GM21360 (cell line): ENCODE measurements around the gene PIEZO2.

Experiments
- ATAC-seq: cut with Tn5 transposase; IDR thresholded peaks from one replicate; pipeline ENCODE4 v1.9.1; 2021; ENCODE audit warnings: mild to moderate bottlenecking, moderate library complexity; ENCODE audit not compliant: unreplicated experiment

The PIEZO2 gene

DNA sequence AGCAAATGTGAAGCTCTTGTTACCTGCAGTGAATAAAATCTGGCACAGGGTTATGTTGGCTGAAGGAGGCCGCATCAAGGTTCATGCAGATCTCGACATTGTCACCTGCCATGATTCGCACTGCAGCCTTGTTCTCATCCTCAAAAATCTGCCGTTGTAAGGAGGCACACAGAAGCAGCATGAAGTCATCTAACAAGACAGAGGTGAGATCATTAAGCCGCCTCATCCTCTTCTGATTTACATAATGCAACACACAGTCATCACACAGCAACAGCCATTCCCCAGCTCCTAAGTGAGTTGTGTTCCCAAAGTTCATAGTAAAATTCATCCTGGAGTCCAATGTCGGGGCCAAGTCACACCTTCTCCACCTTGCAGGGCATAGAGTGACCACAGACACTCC, 391.4 kb downstream of the PIEZO2 start:
- no peak for ATAC-seq

DNA sequence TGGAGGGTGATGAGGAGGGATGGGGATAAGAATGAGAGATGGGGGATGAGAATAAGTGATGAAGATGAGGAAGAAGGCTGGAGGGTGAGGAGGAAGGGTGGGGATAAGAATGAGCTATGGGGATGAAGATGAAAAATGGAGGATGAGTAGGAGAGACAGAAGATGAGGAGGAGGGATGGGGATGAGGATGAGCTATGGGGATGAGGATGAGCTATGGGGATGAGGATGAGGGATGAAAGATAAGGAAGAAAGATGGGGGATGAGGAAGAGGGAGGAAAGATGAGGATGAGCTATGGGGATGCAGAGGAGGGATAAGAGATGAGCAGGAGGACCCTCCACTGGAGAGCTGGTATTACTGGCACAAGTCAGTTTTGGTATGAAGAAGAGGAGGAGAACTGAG, 392.0 kb downstream of the PIEZO2 start:
- no peak for ATAC-seq

DNA sequence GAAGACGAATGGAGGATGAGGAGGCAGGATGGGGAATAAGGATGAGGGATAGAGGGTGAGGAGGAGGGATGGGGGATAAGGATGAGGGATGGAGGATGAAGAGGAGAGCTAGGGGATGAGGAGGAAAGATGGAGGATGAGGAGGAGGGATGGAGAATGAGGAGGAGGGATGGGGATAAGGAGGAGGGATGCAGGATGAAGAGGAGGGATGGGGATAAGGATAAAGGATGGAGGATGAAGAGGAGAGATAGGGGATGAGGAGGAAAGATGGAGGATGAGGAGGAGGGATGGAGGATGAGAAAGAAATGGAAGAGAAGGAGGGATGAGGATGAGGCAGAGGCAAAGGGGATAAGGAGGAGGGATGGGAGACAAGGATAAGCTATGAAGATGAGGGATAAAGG, 393.5 kb downstream of the PIEZO2 start:
- no peak for ATAC-seq

DNA sequence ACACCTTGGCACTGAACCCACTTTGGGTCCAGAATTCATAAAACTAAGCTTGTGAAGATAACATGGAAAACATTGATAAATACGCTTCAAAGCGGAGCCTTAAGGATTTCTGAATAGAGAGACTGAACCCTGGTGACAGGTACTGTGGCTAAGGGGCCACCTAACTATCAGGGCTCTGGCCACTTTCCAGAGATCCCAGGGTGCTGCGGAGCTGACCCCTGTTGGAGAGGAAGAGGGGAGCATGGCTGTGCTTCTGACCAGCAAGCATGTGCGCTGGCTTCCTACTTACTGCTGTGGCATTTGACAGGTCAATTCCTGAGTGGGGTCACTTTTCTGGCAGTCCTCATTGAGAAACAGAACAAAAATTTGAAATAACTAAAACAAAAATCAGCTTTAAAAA, 395.2 kb downstream of the PIEZO2 start:
- no peak for ATAC-seq

- no peak for ATAC-seq
Observed at GRCh38 chr18:10752382-10752781, 397.0 kb downstream of the PIEZO2 start.

- no peak for ATAC-seq
Observed at GRCh38 chr18:10751653-10752052, 397.7 kb downstream of the PIEZO2 start.

DNA sequence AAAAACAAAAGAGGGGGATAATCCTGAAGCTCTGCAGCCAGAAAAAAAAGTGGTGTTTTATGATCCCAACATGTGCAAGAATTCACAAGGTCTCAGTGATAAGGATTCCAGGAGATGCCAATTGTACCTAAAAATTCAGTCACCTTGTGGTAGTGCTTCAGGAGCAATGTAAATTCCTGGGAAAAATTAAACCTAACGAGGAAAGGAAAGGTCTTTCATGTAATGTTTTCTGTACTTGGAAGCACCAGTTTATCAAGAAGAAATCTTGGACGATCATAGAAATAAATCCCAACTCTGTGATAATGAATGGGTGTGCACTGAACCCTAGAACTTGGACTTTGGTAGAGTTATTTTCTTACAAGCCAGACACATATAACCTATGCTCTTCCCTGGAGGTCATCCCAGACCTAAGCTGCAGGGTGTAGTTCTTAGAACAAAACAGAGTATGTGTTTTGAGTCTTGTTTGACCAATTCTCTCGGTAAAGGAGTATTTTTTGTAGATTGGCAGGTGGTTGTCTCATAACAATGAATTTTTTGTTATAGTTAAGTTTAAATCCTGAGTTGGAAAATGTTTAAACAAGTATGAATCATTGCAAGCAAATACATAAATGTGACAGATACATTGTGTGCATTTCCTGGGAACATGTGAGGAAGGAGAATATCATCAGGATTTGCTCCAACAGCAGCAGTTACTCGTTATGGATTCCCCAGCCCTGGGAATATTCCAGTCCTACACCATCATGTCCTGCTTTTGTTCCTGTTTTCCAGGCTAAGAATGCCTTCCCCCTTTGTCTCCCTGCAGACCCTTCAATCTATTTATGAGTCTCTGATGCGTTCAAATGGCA, 399.0 kb downstream of the PIEZO2 start:
- no peak for ATAC-seq

DNA sequence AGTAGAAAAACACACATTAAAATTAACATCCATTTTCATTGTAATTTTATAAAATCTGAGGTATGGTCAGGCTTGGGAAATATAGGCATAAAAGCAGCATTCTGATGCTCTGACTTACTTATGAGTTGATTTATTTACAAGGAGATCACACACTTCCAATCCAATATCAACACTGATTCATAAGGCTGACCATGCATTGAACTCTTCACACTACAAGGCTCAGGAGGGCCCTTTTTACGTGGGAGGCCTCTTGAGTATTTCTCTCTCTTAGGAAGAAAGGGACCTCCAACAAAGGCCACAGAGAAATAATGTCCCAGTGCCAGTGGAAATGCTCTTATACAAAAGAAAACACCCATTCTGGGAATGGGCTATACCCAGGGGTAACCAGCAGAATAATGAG, 400.7 kb downstream of the PIEZO2 start:
- ATAC-seq = no peak

- no peak for ATAC-seq
Observed at GRCh38 chr18:10745971-10746370, 403.4 kb downstream of the PIEZO2 start.

DNA sequence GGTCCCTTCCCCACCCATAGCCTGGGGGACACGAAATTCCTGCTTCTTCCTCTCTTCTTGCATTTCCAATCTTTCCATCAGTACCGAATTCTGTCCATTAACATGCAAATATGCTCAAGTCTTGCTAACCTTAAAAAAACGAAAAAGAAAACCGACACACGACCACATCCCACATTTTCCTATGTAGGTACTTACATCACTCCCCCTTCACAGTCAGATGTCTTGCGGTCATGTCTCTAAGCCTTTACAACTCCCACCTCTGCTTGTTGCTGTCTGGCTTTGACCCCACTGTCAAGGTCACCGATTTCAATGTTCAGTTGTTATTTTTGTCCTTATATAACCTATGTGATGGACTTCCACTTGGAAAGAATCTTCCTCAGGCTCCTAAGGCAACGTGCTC, 404.1 kb downstream of the PIEZO2 start:
- ATAC-seq = no peak

DNA sequence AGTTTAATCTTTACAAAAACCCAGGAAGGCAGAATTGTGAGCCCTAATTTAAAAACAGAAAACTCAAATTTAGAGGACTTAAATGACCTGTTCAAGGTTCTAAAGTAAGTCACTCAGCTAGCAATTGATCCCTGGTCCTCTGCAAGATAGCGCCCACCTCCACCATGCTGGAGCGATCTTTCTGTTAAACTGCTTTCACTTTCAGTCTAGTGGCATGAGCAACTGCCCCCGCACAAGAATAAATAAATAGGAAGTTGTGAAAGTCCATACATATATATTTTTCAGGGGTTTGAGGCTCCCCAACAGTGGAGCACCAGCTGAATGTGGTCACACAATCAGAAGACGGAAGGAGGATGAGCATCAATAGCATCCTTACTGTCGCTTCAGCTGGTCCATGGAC, 405.6 kb downstream of the PIEZO2 start:
- no peak for ATAC-seq

DNA sequence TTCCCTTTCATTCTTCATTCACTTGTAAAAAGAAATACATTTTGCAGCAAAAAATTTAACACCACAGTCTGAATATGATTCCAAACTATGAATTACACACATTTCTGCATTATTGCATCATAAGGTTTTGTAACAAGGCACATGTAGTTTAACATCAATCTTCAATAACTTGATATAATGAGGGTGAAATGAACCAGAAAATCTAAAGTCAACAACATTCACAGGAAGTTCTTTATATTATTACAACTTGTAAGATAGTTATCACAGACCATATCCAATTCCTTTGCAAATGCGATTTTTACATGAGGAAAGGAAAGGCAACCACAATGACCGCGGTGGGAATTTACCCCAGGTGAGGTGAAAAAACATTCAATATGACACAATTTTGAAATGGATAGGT, 410.2 kb downstream of the PIEZO2 start:
- ATAC-seq = no peak

- no peak for ATAC-seq
Observed at GRCh38 chr18:10736984-10737383, 412.4 kb downstream of the PIEZO2 start.

DNA sequence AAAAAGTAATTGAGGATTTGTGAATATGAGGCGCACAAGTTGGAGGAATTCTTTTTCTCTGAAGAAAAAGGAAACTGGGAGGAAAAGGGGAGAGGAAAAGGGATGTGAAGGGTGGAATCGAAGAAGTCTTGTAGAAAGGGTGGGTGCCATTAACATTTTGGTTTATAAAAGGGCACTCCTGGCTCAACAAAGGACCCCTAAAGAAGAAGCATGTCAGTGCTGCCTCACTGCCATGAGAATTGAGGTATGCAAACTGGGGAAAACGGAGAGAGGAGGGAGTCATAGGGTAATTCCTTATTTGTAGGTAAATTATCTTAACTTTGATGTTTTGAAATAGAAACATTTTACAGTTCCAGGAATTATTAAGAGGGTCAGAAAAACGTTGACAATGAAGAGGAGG, 416.4 kb downstream of the PIEZO2 start:
- no peak for ATAC-seq

DNA sequence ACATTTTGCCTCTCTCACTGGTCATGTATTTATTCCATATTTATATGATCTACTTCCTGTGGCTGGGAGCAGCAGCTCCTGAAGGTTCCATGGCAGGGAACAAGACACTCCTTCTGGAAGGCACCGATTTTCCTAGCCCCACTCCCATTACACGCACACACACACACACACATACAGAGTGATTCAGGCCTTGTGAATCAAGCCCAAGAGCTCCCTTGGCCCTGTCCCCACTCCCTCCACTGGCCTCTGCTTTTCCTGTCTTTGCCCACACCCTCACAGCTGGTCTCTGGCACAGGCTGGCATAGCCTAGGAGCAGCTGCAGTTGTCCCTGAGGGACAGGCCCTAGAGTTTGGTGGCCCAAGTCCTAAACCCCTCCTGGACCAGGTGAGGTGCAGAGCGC, 421.9 kb downstream of the PIEZO2 start:
- no peak for ATAC-seq

GRCh38 chr18:10726198-10727068, 422.9 kb downstream of the PIEZO2 start:
- no peak for ATAC-seq

GRCh38 chr18:10724666-10725065, 424.7 kb downstream of the PIEZO2 start:
- ATAC-seq = no peak

DNA sequence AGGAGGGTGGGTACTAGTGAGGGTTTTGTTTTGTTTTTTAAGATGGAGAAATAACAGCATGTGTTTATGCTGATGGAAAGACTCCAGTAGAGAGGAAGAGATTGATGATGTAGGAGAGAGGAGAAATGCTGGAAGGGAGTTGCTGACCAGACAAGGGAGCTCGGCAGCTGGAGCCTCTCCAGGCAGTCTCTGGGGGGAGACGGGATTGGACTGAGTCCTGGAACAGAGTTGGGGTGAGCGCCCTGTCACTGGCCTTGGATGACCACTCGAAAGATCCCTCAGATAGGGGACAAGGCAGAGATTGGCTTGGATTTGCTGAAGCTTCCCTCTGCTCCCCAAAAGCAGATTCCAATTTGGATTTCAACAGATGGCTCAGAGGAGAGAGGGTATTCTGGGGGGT, 425.9 kb downstream of the PIEZO2 start:
- no peak for ATAC-seq

- no peak for ATAC-seq
Observed at GRCh38 chr18:10718809-10719208, 430.6 kb downstream of the PIEZO2 start.

GRCh38 chr18:10715791-10716190, 433.6 kb downstream of the PIEZO2 start:
- ATAC-seq = no peak

- ATAC-seq = no peak
Observed at GRCh38 chr18:10713409-10713808, 436.0 kb downstream of the PIEZO2 start.

GRCh38 chr18:10707294-10707693, 442.1 kb downstream of the PIEZO2 start:
- no peak for ATAC-seq
